Activated T-cell treated with anti-CD3 and anti-CD28 coated beads, Interleukin-2, amount 50 U/mL, for 24 hours (primary cell): Measurements from ENCODE around the gene ETV4.

Experiments used
- DNase-seq: peaks from one replicate; pipeline ENCODE4 v3.0.0-alpha.2; 2020
- H3K27ac Mint-ChIP-seq: 2 replicates; pipeline ENCODE4 v1.8.0; 2020; ENCODE audit warnings: mild to moderate bottlenecking, mixed read lengths
- H3K27me3 Mint-ChIP-seq: 2 replicates; pipeline ENCODE4 v1.8.0; 2020; ENCODE audit warnings: mixed read lengths
- H3K36me3 Mint-ChIP-seq: 2 replicates; pipeline ENCODE4 v1.8.0; 2020; ENCODE audit warnings: low read depth, mixed read lengths
- H3K4me1 Mint-ChIP-seq: 2 replicates; pipeline ENCODE4 v1.8.0; 2020; ENCODE audit warnings: low read depth, mixed read lengths
- H3K4me3 Mint-ChIP-seq: 2 replicates; pipeline ENCODE4 v1.8.0; 2020; ENCODE audit warnings: mild to moderate bottlenecking, moderate library complexity, mixed read lengths
- H3K9me3 Mint-ChIP-seq: 2 replicates; pipeline ENCODE4 v1.8.0; 2020; ENCODE audit warnings: mixed read lengths

ETV4 gene

GRCh38 chr17:43546319-43547188 lies at the start of gene ETV4:
Gene ETV4 (minus strand): TSS chr17:43546340. CDS start chr17:43545617, 723 bp downstream.
- Mint-ChIP-seq H3K27me3 (peaks cover 74% of the 10 kb centered on the region), H3K4me3 (peak within 1 kb of the TSS; percentile 80), H3K36me3 (no peaks in the 10 kb centered on the region), H3K27ac (peak within 1 kb of the TSS; percentile 50), H3K4me1 (peaks cover 21% of the 10 kb centered on the region), H3K9me3 (no peaks in the 10 kb centered on the region)
- peak; percentile 94 for DNase-seq

- Mint-ChIP-seq H3K36me3 (no peaks in the 10 kb centered on the region), H3K4me1 (peaks cover 1% of the 10 kb centered on the region), H3K4me3 (no peak overlapping the region), H3K27me3 (peaks cover 3% of the 10 kb centered on the region), H3K9me3 (no peaks in the 10 kb centered on the region), H3K27ac (no peak overlapping the region)
- no peak for DNase-seq
These were observed 49.3 kb upstream of the ETV4 start for GRCh38 chr17:43595466-43595865.

- no peak overlapping the region for H3K27ac Mint-ChIP-seq
- no peaks in the 10 kb centered on the region for H3K36me3 Mint-ChIP-seq
- no peaks in the 10 kb centered on the region for H3K9me3 Mint-ChIP-seq
- no peak for DNase-seq
- no peaks in the 10 kb centered on the region for H3K27me3 Mint-ChIP-seq
- H3K4me1 Mint-ChIP-seq, result no peaks in the 10 kb centered on the region
- no peak overlapping the region for H3K4me3 Mint-ChIP-seq
These were observed 45.8 kb upstream of the ETV4 start for GRCh38 chr17:43591779-43592562.

GRCh38 chr17:43591001-43591400 lies 44.9 kb upstream of the ETV4 start:
- no peak for DNase-seq
- no peaks in the 10 kb centered on the region for H3K9me3 Mint-ChIP-seq
- H3K27me3 Mint-ChIP-seq, result no peaks in the 10 kb centered on the region
- no peak overlapping the region for H3K27ac Mint-ChIP-seq
- no peak overlapping the region for H3K4me3 Mint-ChIP-seq
- H3K36me3 Mint-ChIP-seq, result no peaks in the 10 kb centered on the region
- H3K4me1 Mint-ChIP-seq, result no peaks in the 10 kb centered on the region

- Mint-ChIP-seq H3K4me3 (no peak overlapping the region), H3K9me3 (no peaks in the 10 kb centered on the region), H3K27me3 (no peaks in the 10 kb centered on the region), H3K36me3 (no peaks in the 10 kb centered on the region), H3K4me1 (no peaks in the 10 kb centered on the region), H3K27ac (no peak overlapping the region)
- no peak for DNase-seq
These were observed 42.7 kb upstream of the ETV4 start for GRCh38 chr17:43588664-43589435.

- Mint-ChIP-seq H3K4me1 (no peaks in the 10 kb centered on the region), H3K27me3 (no peaks in the 10 kb centered on the region), H3K36me3 (no peaks in the 10 kb centered on the region), H3K9me3 (no peaks in the 10 kb centered on the region), H3K27ac (no peak overlapping the region), H3K4me3 (no peak overlapping the region)
- no peak for DNase-seq
These were observed 42.0 kb upstream of the ETV4 start for GRCh38 chr17:43588121-43588520.

GRCh38 chr17:43587647-43588046 lies 41.5 kb upstream of the ETV4 start:
- DNase-seq, result no peak
- no peak overlapping the region for H3K27ac Mint-ChIP-seq
- no peak overlapping the region for H3K4me3 Mint-ChIP-seq
- no peaks in the 10 kb centered on the region for H3K36me3 Mint-ChIP-seq
- no peaks in the 10 kb centered on the region for H3K4me1 Mint-ChIP-seq
- no peaks in the 10 kb centered on the region for H3K27me3 Mint-ChIP-seq
- no peaks in the 10 kb centered on the region for H3K9me3 Mint-ChIP-seq

- Mint-ChIP-seq H3K4me3 (no peak overlapping the region), H3K36me3 (no peaks in the 10 kb centered on the region), H3K9me3 (no peaks in the 10 kb centered on the region), H3K27ac (no peak overlapping the region), H3K4me1 (no peaks in the 10 kb centered on the region), H3K27me3 (no peaks in the 10 kb centered on the region)
- DNase-seq, result no peak
These were observed 38.5 kb upstream of the ETV4 start for GRCh38 chr17:43584666-43585102.

GRCh38 chr17:43583332-43583731 lies 37.2 kb upstream of the ETV4 start:
- H3K9me3 Mint-ChIP-seq, result no peaks in the 10 kb centered on the region
- no peaks in the 10 kb centered on the region for H3K36me3 Mint-ChIP-seq
- no peak overlapping the region for H3K27ac Mint-ChIP-seq
- no peak for DNase-seq
- H3K4me1 Mint-ChIP-seq, result peaks cover 12% of the 10 kb centered on the region
- no peaks in the 10 kb centered on the region for H3K27me3 Mint-ChIP-seq
- no peak overlapping the region for H3K4me3 Mint-ChIP-seq

- Mint-ChIP-seq H3K9me3 (no peaks in the 10 kb centered on the region), H3K27me3 (no peaks in the 10 kb centered on the region), H3K4me1 (peaks cover 12% of the 10 kb centered on the region), H3K4me3 (no peak overlapping the region), H3K27ac (no peak overlapping the region), H3K36me3 (no peaks in the 10 kb centered on the region)
- DNase-seq, result no peak
These were observed 35.5 kb upstream of the ETV4 start for GRCh38 chr17:43581613-43582012.

- H3K36me3 Mint-ChIP-seq, result no peaks in the 10 kb centered on the region
- no peaks in the 10 kb centered on the region for H3K9me3 Mint-ChIP-seq
- peaks cover 12% of the 10 kb centered on the region for H3K4me1 Mint-ChIP-seq
- DNase-seq, result no peak
- H3K27ac Mint-ChIP-seq, result no peak overlapping the region
- H3K27me3 Mint-ChIP-seq, result peaks cover 2% of the 10 kb centered on the region
- H3K4me3 Mint-ChIP-seq, result no peak overlapping the region
These were observed 35.0 kb upstream of the ETV4 start for GRCh38 chr17:43581130-43581529.

- no peaks in the 10 kb centered on the region for H3K9me3 Mint-ChIP-seq
- H3K36me3 Mint-ChIP-seq, result no peaks in the 10 kb centered on the region
- no peak for DNase-seq
- H3K27ac Mint-ChIP-seq, result peak overlapping the region; percentile 44
- H3K27me3 Mint-ChIP-seq, result peaks cover 2% of the 10 kb centered on the region
- no peak overlapping the region for H3K4me3 Mint-ChIP-seq
- peaks cover 12% of the 10 kb centered on the region for H3K4me1 Mint-ChIP-seq
These were observed 33.5 kb upstream of the ETV4 start for GRCh38 chr17:43579566-43580140.

- peaks cover 2% of the 10 kb centered on the region for H3K27me3 Mint-ChIP-seq
- H3K4me3 Mint-ChIP-seq, result no peak overlapping the region
- H3K4me1 Mint-ChIP-seq, result peaks cover 12% of the 10 kb centered on the region
- peak; percentile 42 for DNase-seq
- no peaks in the 10 kb centered on the region for H3K9me3 Mint-ChIP-seq
- H3K27ac Mint-ChIP-seq, result peak overlapping the region; percentile 44
- H3K36me3 Mint-ChIP-seq, result no peaks in the 10 kb centered on the region
These were observed 32.8 kb upstream of the ETV4 start for GRCh38 chr17:43578699-43579565.
